22Rv1 (cell line): Measurements from ENCODE around the gene IPO7.

Experiments used
- ZFX ChIP-seq: fragments of 450-650 bp; IDR thresholded peaks from 2 replicates; pipeline ENCODE4 v1.6.1; 2017; ENCODE audit warnings: antibody characterized with exemption, borderline replicate concordance
- TF ChIP-seq, protein P1 (sequence below): fragments of 450-650 bp; IDR thresholded peaks from 2 replicates; pipeline ENCODE4 v1.5.1; 2017; ENCODE audit warnings: mild to moderate bottlenecking

DNA sequence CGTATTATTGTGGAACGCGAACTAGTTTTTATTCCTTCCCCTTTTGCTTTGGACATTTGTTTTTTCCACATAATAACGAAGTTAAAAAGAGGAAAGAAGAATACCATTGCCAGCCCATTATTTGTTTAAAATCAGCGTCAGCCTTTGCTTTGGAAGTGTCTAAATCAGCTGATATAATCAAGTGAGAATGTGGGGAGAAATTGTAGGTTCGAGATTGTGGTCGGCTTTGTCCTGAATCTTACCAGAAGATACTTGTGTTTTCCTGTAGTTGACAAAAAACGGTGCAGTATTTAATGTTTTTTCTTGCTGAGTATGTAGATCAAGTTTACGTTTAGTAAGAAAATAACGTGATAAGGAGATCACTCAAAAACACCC lies 77.3 kb downstream of the IPO7 start:
- TF ChIP-seq, protein P1, sequence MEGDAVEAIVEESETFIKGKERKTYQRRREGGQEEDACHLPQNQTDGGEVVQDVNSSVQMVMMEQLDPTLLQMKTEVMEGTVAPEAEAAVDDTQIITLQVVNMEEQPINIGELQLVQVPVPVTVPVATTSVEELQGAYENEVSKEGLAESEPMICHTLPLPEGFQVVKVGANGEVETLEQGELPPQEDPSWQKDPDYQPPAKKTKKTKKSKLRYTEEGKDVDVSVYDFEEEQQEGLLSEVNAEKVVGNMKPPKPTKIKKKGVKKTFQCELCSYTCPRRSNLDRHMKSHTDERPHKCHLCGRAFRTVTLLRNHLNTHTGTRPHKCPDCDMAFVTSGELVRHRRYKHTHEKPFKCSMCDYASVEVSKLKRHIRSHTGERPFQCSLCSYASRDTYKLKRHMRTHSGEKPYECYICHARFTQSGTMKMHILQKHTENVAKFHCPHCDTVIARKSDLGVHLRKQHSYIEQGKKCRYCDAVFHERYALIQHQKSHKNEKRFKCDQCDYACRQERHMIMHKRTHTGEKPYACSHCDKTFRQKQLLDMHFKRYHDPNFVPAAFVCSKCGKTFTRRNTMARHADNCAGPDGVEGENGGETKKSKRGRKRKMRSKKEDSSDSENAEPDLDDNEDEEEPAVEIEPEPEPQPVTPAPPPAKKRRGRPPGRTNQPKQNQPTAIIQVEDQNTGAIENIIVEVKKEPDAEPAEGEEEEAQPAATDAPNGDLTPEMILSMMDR: no peak
- no peak for TF ChIP-seq ZFX
